Urinary bladder (tissue), 4 donors: ENCODE results near the gene CCDC149. TPM values are rescaled to one million over a fixed set of nuclear protein-coding genes. Genes with fewer than 3 reads are reported as not detected.
A peak's percentile ranks its signal among the peaks of the same experiment; 100 is the strongest.

Experiments
- DNase-seq: peaks from one replicate; pipeline ENCODE4 v3.0.0-alpha.2; 2015; ENCODE audit errors: extremely low spot score
- H3K27ac ChIP-seq: one replicate; pipeline ENCODE4 v1.5.1; 2013; ENCODE audit warnings: low read depth, mild to moderate bottlenecking, moderate library complexity
- H3K36me3 ChIP-seq: one replicate; pipeline ENCODE4 v1.6.1; 2013; ENCODE audit warnings: mild to moderate bottlenecking, moderate library complexity; ENCODE audit not compliant: insufficient read depth
- H3K4me1 ChIP-seq: one replicate; pipeline ENCODE4 v1.6.1; 2013; ENCODE audit warnings: mild to moderate bottlenecking, moderate library complexity; ENCODE audit not compliant: insufficient read depth
- H3K4me3 ChIP-seq: one replicate; pipeline ENCODE4 v1.5.1; 2013; ENCODE audit warnings: low read depth, low read length
- WGBS: extraction: QIAGEN DNeasy Blood & Tissue Kit; methylation state at CpG from one replicate; pipeline ENCODE4 v1.1.7; 2013; 5-methylcytosine and 5-hydroxymethylcytosine counted together
- polyA plus RNA-seq: library from polyadenylated mRNA; stranded (reverse); fragments of 200-250 nt; gene quantifications from one replicate; pipeline ENCODE4 v1.2.3, GENCODE V29; 2013
- total RNA-seq: library from RNA; depleted of rRNA; stranded (reverse); fragments of >200 nt; gene quantifications from one replicate; pipeline ENCODE4 v1.2.3, GENCODE V29; 2014
- donor health status: healthy with polysubstance abuse.
- donor health status: healthy.

The CCDC149 gene
- 17.4 TPM for total RNA-seq
- polyA plus RNA-seq = 10.1 TPM

DNA sequence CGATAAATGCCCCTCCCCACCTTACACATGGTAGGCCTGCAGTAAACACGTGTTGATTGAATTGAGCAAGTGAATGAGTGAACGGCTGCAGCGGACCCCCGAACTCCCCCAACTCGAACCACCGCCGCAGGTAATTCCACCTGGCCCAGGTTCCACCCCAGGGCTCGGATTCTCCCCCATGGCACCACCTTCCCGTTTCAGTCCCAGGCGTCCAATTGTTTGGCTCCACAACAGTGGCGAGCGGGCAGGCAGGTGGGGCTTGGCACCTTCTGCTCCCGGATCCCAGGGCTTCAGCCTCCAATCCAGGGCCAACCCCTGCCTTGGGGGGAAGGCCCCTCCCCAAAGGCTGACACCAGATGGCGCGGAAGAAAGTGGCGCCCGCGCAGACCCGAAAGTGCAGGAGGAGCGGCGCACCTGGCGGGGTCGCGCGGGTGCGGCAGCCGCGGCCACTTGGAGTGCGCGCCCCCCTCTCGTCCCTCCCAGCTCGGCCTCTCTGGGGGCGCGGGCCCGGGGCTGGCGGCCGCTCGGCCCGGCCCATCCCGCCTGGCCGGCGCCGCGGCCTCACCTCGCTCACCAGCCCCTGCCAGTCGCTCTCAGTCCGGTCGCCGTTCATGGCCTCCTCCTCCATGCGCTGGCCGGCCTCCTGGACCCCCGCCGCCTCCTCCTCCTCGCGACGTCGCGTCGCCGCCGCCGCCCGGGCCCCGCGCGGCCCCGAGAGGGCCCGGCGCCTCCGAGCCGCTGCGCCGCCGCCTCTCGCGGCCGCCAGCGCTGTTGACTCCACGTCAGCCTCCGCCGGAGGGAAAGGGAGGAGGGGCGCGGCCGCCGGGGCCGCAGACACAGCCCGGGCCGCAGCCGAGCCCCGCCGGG lies at the start of gene CCDC149:
TSS of gene CCDC149 (minus strand) at position 791 of the 867 bp plus-strand sequence. CDS start at position 613, 178 bp downstream.
- no peak for DNase-seq
- peak within 1 kb of the TSS; percentile 93 for H3K27ac ChIP-seq
- peak within 1 kb of the TSS; percentile 74 for H3K4me3 ChIP-seq
- H3K4me1 ChIP-seq = no peaks in the 10 kb centered on the region
- 4% methylated on average over 91 of the region's 92 CpGs for WGBS
- H3K36me3 ChIP-seq = no peaks in the 10 kb centered on the region

DNA sequence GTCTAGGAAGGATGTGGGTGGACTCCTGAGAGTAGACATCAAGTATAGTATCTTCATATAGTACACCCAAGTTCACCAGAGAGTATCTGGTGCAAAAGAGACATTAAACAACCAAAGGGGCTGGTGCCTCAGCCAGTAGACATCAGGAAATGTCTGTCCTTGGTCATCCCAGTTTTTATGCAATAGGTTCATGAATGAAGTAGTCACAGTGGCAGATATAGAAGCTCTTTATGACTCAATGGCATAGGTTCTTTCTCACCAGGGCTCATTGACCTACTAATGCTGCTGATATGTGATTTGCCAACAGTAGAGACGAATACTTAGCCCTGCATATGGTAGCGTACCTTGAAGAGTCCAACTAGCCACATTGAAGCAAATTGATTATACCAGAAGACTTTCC lies 45.0 kb upstream of the CCDC149 start:
- 88% methylated on average over 2 of the region's 2 CpGs for WGBS
- DNase-seq = no peak
- H3K4me3 ChIP-seq = no peak overlapping the region
- no peaks in the 10 kb centered on the region for H3K36me3 ChIP-seq
- no peaks in the 10 kb centered on the region for H3K4me1 ChIP-seq
- no peak overlapping the region for H3K27ac ChIP-seq

DNA sequence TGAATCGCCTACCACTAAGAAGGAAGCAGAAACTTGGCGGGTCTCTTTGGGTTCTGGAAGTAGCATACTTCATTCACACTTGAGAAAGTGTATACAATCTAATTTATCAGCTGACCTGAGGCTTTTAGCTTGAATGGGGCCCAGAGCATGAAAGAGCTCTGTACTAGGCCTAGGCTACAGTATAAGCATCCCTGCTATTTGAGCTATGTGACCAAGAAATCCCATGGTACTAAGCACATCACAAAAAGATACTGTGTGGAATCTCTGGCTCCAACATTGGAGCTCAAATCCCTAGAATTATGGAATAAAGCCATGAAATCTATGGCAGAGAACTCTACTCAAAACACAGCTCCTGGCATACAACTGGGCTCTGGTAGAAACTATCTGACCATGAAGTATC lies 43.9 kb upstream of the CCDC149 start:
- Histone ChIP-seq H3K36me3 (no peaks in the 10 kb centered on the region), H3K4me3 (no peak overlapping the region), H3K27ac (no peak overlapping the region), H3K4me1 (no peaks in the 10 kb centered on the region)
- WGBS = 82% methylated on average over 2 of the region's 2 CpGs
- no peak for DNase-seq

DNA sequence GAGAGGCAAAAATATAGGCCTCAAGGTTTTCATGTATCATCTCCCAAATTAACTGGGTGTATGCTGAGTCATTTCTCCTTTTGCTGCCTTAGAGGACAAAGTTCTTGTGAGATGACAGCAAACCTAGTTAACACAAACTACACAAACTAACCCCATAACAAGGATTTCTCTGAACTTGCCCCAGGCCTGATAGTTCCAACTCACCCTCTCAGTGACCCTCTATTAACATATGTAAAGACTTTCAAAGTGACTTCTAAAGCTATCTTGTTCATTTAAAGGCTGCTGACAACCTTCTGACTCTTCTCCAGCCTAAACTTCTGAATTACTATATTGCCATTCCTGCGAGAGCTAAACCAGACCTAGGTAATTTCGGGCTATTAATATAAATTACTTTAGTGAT lies 43.2 kb upstream of the CCDC149 start:
- WGBS = 90% methylated on average over 2 of the region's 2 CpGs
- Histone ChIP-seq H3K4me1 (no peaks in the 10 kb centered on the region), H3K4me3 (no peak overlapping the region), H3K27ac (no peak overlapping the region), H3K36me3 (no peaks in the 10 kb centered on the region)
- no peak for DNase-seq

DNA sequence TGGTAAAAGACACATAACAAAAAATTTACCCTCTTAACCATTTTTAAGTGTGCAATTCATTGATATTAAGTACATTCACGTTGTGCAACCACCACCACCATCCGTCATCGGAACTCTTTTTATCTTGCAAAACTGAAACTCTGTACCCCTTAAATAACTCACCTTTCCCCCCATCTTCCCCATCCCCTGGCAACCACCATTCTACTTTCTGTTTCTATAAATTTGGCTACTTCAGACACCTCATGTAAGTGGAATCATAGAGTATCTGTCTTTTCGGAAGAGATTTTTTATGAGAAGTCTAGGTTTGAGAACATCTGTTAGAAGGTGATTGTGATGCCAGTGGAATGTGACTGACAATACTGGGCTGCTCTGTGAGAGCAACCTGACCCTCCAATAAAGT lies 39.8 kb upstream of the CCDC149 start:
- no peak for DNase-seq
- Histone ChIP-seq H3K27ac (no peak overlapping the region), H3K4me1 (no peaks in the 10 kb centered on the region), H3K4me3 (no peak overlapping the region), H3K36me3 (no peaks in the 10 kb centered on the region)
- WGBS = 52% methylated on average over 4 of the region's 4 CpGs

DNA sequence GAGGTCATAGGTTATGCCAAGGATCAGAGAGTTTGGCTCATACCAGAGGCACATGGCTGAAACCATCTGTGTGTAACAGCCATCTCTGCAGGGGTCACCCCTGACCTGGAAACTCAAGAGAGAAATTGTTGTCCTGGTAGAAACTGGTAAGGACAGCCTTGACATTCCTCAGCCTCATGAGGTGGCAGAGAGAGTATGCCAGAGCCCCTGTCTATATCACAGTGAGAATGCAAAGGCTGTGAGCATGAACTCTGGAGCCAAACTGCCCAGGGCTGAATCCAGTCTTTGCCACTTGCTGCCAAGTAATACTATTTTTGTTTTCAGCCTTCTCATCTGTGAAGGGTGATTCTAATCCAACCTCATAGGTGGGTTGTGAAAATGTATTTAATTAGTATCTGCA lies 37.1 kb upstream of the CCDC149 start:
- Histone ChIP-seq H3K4me3 (no peak overlapping the region), H3K27ac (no peak overlapping the region), H3K4me1 (no peaks in the 10 kb centered on the region), H3K36me3 (no peaks in the 10 kb centered on the region)
- no peak for DNase-seq

DNA sequence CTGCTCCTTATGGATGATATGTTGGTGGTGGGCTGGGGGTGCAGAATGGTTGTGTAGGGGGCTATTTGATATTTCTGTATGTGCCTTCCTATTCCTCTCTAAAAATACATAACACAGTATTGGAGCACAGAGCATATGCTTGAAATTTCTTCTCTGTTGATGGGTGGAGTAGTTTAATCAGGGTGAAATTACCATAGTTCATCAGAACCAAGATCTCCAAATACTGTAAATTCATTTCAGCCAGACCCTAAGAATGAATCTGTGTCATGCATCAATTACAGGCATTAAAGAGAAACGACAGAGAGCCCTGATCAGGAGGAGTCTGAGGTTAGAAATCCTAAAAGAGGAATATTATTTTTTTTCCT lies 25.1 kb upstream of the CCDC149 start:
- WGBS = 65% methylated on average over 1 of the region's 1 CpG
- no peaks in the 10 kb centered on the region for H3K4me1 ChIP-seq
- H3K27ac ChIP-seq = no peak overlapping the region
- no peaks in the 10 kb centered on the region for H3K36me3 ChIP-seq
- H3K4me3 ChIP-seq = no peak overlapping the region
- no peak for DNase-seq

DNA sequence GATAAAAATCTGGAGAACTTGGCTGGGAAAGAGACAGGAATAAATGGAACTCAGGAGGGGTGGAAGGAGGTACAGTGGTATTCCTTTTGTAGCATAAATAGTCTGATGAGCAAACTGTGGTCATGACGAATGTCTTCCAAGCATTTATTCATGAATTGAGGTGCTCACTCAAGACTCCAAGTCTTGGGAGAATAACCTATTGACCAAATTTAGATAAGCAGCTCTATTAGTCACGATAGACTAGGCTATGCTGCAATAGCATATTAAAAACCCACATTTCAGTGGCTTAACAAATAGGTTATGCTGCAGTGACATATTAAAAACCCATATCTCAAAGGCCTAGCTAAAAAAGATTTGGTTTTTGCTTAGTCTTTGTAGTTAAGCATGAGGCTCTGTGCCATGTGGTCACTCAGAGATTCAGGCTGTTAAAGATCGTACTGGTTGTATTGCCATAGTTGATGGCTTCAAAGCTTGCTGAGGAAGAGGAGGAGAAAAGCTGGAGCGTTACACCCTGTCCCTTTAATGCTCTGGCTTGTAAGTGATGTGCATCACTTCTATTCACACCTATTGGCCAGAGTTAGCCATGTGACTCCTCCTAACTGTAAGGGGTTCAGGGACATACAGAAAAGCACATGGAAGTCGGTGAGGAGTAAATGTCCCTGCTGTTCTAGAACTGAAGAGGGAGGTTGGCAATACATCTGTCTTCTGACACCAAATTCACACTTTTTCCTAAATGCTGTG lies 24.5 kb upstream of the CCDC149 start:
- H3K27ac ChIP-seq = no peak overlapping the region
- no peaks in the 10 kb centered on the region for H3K36me3 ChIP-seq
- DNase-seq = no peak
- no peak overlapping the region for H3K4me3 ChIP-seq
- 89% methylated on average over 5 of the region's 5 CpGs for WGBS
- no peaks in the 10 kb centered on the region for H3K4me1 ChIP-seq

DNA sequence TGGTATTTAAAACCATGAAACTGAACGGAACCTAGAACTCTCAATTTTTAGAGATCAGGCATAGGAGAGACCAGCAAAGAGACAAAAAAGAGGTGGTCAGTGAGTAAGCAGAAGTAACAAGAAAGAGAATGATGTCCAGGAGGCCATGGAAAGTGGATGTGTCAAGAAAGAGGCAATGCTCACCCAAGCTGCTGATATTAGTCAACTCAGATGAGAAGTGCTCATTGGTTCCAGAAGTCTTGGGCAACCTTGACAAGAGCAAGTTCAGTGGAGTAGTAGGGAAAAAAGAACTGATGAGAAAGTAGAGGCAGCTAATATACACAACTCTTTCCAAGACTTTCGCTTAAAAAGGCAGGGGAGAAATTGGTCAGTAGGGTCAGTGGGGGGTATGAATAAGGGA lies 23.0 kb upstream of the CCDC149 start:
- WGBS = 94% methylated on average over 2 of the region's 2 CpGs
- Histone ChIP-seq H3K4me3 (no peak overlapping the region), H3K36me3 (no peaks in the 10 kb centered on the region), H3K4me1 (no peaks in the 10 kb centered on the region), H3K27ac (no peak overlapping the region)
- DNase-seq = no peak

DNA sequence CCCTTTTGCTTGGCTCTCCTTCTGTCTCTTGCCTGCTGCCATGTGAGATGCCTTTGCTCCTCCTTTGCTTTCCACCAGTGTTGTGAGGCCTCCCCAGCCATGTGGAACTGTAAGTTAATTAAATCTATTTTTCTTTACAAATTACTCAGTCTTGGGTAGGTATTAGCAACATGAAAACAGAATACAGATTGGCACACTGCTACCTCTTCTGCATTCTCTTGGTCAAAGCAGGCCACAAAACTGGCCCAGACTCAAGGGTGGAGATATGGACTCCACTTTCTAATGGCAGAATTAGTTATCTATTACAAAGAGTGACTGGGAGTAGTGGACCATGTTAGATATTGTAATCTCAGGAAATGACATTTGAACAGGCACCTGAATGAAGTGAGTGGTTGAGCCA lies 21.5 kb upstream of the CCDC149 start:
- H3K4me1 ChIP-seq = no peaks in the 10 kb centered on the region
- H3K4me3 ChIP-seq = no peak overlapping the region
- DNase-seq = no peak
- H3K27ac ChIP-seq = no peak overlapping the region
- no peaks in the 10 kb centered on the region for H3K36me3 ChIP-seq

DNA sequence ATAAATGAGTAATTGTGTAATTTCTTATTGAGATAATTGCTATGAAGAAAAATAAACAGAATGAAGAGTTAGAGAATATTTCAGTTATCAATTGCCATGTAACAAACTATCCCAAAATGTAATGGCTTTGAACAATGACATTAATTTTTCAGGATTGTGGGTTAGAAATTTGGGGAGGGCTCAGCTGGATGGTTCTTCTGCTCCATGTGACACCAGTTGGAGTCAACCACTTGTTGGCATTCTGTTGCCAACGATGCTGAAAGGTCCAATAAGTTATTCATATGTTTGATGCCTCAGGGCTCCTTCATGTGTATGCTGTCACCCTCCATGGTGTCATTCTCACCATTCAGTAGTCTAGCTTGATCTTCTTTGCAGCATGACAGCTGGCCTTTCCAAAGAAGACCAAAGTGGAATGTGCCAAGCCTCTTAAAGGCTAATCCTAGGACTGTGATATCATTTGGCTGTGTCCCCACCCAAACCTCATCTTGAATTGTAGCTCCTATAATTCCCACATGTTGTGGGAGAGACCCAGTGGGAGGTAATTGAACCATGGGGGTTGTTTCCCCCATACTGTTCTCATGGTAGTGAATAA lies 20.9 kb upstream of the CCDC149 start:
- no peak for DNase-seq
- Histone ChIP-seq H3K36me3 (no peaks in the 10 kb centered on the region), H3K4me1 (no peaks in the 10 kb centered on the region), H3K4me3 (no peak overlapping the region), H3K27ac (no peak overlapping the region)
- 58% methylated on average over 1 of the region's 1 CpG for WGBS

DNA sequence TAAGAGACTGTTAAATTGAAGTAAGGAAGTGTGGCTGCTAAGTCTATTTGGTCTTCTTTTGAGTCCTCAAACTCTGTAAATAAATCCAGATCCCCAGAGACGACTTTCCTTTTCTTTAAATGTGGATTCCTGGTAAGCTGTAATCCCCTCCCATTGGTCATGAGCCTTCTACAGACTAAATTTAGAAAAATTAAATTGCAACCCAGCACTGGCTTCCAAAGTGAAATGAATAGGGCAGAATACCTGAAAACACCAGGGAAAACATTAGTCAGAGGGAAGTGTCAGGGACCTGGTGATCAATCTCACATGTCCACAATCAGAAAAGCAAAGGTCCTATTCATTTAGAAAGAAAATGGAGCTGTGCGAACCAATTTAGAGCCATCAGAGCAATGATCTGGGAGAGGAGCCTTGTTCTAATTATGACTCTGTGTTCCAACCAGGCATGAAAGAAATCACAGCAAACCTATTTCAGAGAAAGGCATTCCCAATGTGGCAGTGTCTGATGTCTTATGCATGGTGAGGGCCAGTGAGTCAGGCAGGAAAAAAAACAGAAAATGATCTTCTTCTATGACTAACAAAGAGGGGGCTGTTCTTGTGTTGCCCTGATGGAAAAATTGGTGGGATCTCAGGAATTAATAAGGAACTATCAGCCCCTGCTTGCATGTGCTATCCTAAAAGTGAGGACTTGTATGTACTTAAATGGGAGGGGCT lies 19.8 kb upstream of the CCDC149 start:
- Histone ChIP-seq H3K27ac (no peak overlapping the region), H3K4me3 (no peak overlapping the region), H3K4me1 (no peaks in the 10 kb centered on the region), H3K36me3 (no peaks in the 10 kb centered on the region)
- WGBS = 68% methylated on average over 2 of the region's 2 CpGs
- DNase-seq = no peak

DNA sequence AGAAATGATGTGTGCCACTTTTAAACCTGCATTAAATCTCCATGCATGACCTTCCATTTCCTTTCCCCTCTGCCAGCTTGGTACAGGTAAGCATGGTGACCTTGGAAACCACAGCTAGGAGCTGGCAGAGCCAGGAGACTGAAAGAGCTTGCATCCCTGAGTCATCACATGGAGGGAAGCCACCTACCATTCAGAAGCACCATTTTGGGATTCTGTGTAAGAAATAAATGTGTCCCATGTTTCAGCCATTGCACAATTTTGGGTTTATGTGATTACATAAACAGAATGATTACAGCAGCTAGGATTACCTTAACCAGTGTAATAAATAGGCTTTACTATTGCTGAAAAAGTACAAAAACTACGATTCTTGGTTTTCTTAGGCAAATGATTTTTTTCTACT lies 17.3 kb upstream of the CCDC149 start:
- H3K27ac ChIP-seq = no peak overlapping the region
- no peaks in the 10 kb centered on the region for H3K4me1 ChIP-seq
- no peak for DNase-seq
- no peaks in the 10 kb centered on the region for H3K36me3 ChIP-seq
- WGBS = 62% methylated on average over 1 of the region's 1 CpG
- H3K4me3 ChIP-seq = no peak overlapping the region
